Pancreas (tissue), 10 donors: ENCODE measurements around the gene GPR152. TPM values are rescaled to one million over a fixed set of nuclear protein-coding genes. Genes with fewer than 3 reads are reported as not detected.
A peak's percentile ranks its signal among the peaks of the same experiment; 100 is the strongest.

Experiments used
- ATAC-seq, 4 donors: fragments of 200-7000 bp; cut with Tn5 transposase; one replicate each; pipeline versions ENCODE4 v1.8.0 to v1.9.1; 2020; ENCODE audit warnings: mild to moderate bottlenecking in 4 of 4, moderate library complexity in 4 of 4
- DNase-seq, 6 donors: peaks; one replicate each; pipeline ENCODE4 v3.0.0-alpha.2; 2020
- FAIRE-seq: peaks from 2 replicates; lab custom pipeline; 2012; peaks lifted over from hg19 to GRCh38; lab: Jason Lieb, UNC
- H3K27ac ChIP-seq, 4 donors: fragments of 200-600 bp; sonication (generic); 1 replicate in 3 of 4; 2 replicates in 1 of 4; pipeline versions ENCODE4 v1.5.0 to v1.8.0; 2020
- H3K27me3 ChIP-seq, 4 donors: fragments of 200-600 bp; one replicate each; pipeline ENCODE4 v1.8.0; 2021
- H3K36me3 ChIP-seq, 3 donors: fragments of 200-600 bp; sonication (generic) in 1 of 3; one replicate each; pipeline versions ENCODE4 v1.5.0 to v1.8.0; 2020 to 2021
- H3K4me1 ChIP-seq, 3 donors: fragments of 200-600 bp; one replicate each; pipeline ENCODE4 v1.8.0; 2021
- H3K4me3 ChIP-seq, 4 donors: fragments of 200-600 bp; sonication (generic) in 2 of 4; one replicate each; pipeline versions ENCODE4 v1.5.0 to v1.8.0; 2020 to 2021
- H3K9me3 ChIP-seq, 4 donors: fragments of 200-600 bp; one replicate each; pipeline ENCODE4 v1.8.0; 2021
- CTCF ChIP-seq, 4 donors: fragments of 200-600 bp; sonication (generic) in 3 of 4; IDR thresholded peaks; one replicate each; pipeline versions ENCODE4 v1.5.0 to v1.8.0; 2021; ENCODE audit warnings: antibody characterized with exemption in 4 of 4
- WGBS, 2 donors: extraction: QIAGEN DNeasy Blood & Tissue Kit; methylation state at CpG; one replicate each; pipeline ENCODE4 v1.1.7; 2013; 5-methylcytosine and 5-hydroxymethylcytosine counted together
- intact Hi-C, 3 donors: fragments of 100-400 bp; cut with DNase I; formaldehyde crosslinking; loops; one replicate each; pipeline versions ENCODE4 v1.11.1 to v1.14.2; 2022
- polyA plus RNA-seq, 2 donors: library from polyadenylated mRNA; stranded (reverse); fragments of 200-250 nt; gene quantifications; one replicate each; pipeline ENCODE4 v1.2.3, GENCODE V29; 2013
- total RNA-seq, 6 donors: library from RNA; stranded (reverse); fragmentation: NEBNext Ultra II Directional in 4 of 6; extraction: Animal tissue kit (Norgen Biotek cat#: 25700) in 4 of 6; gene quantifications; one replicate each; pipeline versions ENCODE4 v1.2.1 to v1.2.4, GENCODE V29; 2021 to 2023
- donor health status: healthy with polysubstance abuse.
- donor health status: DM: no; HTN: no; CAD: no; lungs with moderate emphysema.
- donor health status: DM: no; HTN: no; CAD: no.
- donor health status: control.
- donor health status: control.
- donor health status: Bipolar disorder and iron deficiency.
- donor health status: DM: yes; HTN: yes; CAD: no.
- donor health status: DM: no; HTN: no; CAD: no.
- donor health status: DM: no; HTN: no; CAD: no.
- donor health status: DM: yes; HTN: yes; CAD: no.

GPR152 gene
- total and polyA plus RNA-seq, 8 donors = not detected

GRCh38 chr11:67464411-67465188, 12.1 kb upstream of the GPR152 start:
- Histone ChIP-seq H3K27me3 (no peaks in the 10 kb centered on the region), H3K4me3 (peak overlapping the region; percentile 29 to 68 (median 48)), H3K27ac (peak overlapping the region; percentile 71 to 88 (median 80)), H3K9me3 (no peaks in the 10 kb centered on the region), H3K36me3 (no peaks in the 10 kb centered on the region), H3K4me1 (peaks cover 0 to 23% (median 6%) of the 10 kb centered on the region in 3 donors)
- TF ChIP-seq CTCF (IDR thresholded peaks at IDR 0.05) = no peak
- WGBS, 2 donors = 11 to 12% methylated on average over 48 to 56 of the region's 56 CpGs
- FAIRE-seq = no peak
- peak; percentile 68 to 82 (median 78) for ATAC-seq
- intact Hi-C loops = no loop called here
- peak; percentile 92 to 99 (median 94) for DNase-seq

GRCh38 chr11:67463680-67464410, 11.3 kb upstream of the GPR152 start:
- no peaks in the 10 kb centered on the region for H3K27me3 ChIP-seq
- H3K27ac ChIP-seq = peak overlapping the region; percentile 6 to 88 (median 68)
- intact Hi-C loops = no loop called here
- H3K36me3 ChIP-seq = no peaks in the 10 kb centered on the region
- peak in 5 of 6 donors; percentile 64 to 87 (median 70) for DNase-seq
- no peak for TF ChIP-seq CTCF (IDR thresholded peaks at IDR 0.05)
- no peak for FAIRE-seq
- no peaks in the 10 kb centered on the region for H3K9me3 ChIP-seq
- ATAC-seq = peak; percentile 5 to 40 (median 16)
- H3K4me1 ChIP-seq = peaks cover 0 to 23% (median 6%) of the 10 kb centered on the region in 3 donors
- WGBS, 2 donors = 85 to 86% methylated on average over 20 of the region's 20 CpGs
- peak overlapping the region in 3 of 4 donors; percentile 13 to 68 (median 56) for H3K4me3 ChIP-seq

GRCh38 chr11:67463186-67463585, 10.7 kb upstream of the GPR152 start:
- ATAC-seq (no peak), FAIRE-seq (no peak), DNase-seq (peak in 3 of 6 donors; percentile 35 to 54 (median 39))
- Histone ChIP-seq H3K9me3 (no peaks in the 10 kb centered on the region), H3K27me3 (no peaks in the 10 kb centered on the region), H3K27ac (no peak overlapping the region), H3K4me3 (no peak overlapping the region), H3K36me3 (no peaks in the 10 kb centered on the region), H3K4me1 (peaks cover 0 to 23% (median 6%) of the 10 kb centered on the region in 3 donors)
- no peak for TF ChIP-seq CTCF (IDR thresholded peaks at IDR 0.05)
- WGBS, 2 donors = 61 to 70% methylated on average over 10 of the region's 10 CpGs
- intact Hi-C loops = no loop called here

GRCh38 chr11:67458266-67458665, 5.7 kb upstream of the GPR152 start:
- Histone ChIP-seq H3K9me3 (no peaks in the 10 kb centered on the region), H3K4me3 (no peak overlapping the region), H3K36me3 (no peaks in the 10 kb centered on the region), H3K27ac (no peak overlapping the region), H3K27me3 (no peaks in the 10 kb centered on the region), H3K4me1 (peaks cover 0 to under 1% (median 0%) of the 10 kb centered on the region in 3 donors)
- no peak for TF ChIP-seq CTCF (IDR thresholded peaks at IDR 0.05)
- intact Hi-C loops = no loop called here
- FAIRE-seq (no peak), ATAC-seq (no peak), DNase-seq (peak in 2 of 6 donors; percentile 15 to 38)
- whole genome bisulfite sequencing, 2 donors = 81 to 88% methylated on average over 19 of the region's 19 CpGs
